Psoas muscle (tissue), 8 donors: Measurements from ENCODE around the gene RETN. TPM values are rescaled to one million over a fixed set of nuclear protein-coding genes. Genes with fewer than 3 reads are reported as not detected.

Source experiments
- ATAC-seq, 4 donors: fragments of 200-7000 bp; cut with Tn5 transposase; one replicate each; pipeline ENCODE4 v1.9.1; 2020; ENCODE audit warnings: moderate library complexity in 3 of 4, mild to moderate bottlenecking in 2 of 4
- DNase-seq, 2 donors: peaks; one replicate each; pipeline ENCODE4 v3.0.0-alpha.2; 2020
- H3K27ac ChIP-seq: fragments of 200-600 bp; one replicate; pipeline ENCODE4 v1.8.0; 2022
- H3K27me3 ChIP-seq, 3 donors: fragments of 200-600 bp in 1 of 3; one replicate each; pipeline versions ENCODE4 v1.6.1 to v1.8.0; 2013 to 2022; ENCODE audit warnings: low read length in 2 of 3, mild to moderate bottlenecking in 2 of 3, moderate library complexity in 1 of 3; ENCODE audit not compliant: insufficient read depth in 3 of 3
- H3K36me3 ChIP-seq, 2 donors: fragments of 200-600 bp in 1 of 2; one replicate each; pipeline versions ENCODE4 v1.6.1 to v1.8.0; 2013 to 2022; ENCODE audit warnings: low read depth in 1 of 2, mild to moderate bottlenecking in 1 of 2, moderate library complexity in 1 of 2; ENCODE audit not compliant: insufficient read depth in 1 of 2
- H3K4me1 ChIP-seq: fragments of 200-600 bp; one replicate; pipeline ENCODE4 v1.8.0; 2022
- H3K4me3 ChIP-seq: fragments of 200-600 bp; one replicate; pipeline ENCODE4 v1.8.0; 2022; ENCODE audit warnings: mild to moderate bottlenecking
- H3K9me3 ChIP-seq: fragments of 200-600 bp; one replicate; pipeline ENCODE4 v1.8.0; 2022
- CTCF ChIP-seq: fragments of 200-600 bp; IDR thresholded peaks from one replicate; pipeline ENCODE4 v1.8.0; 2022; ENCODE audit warnings: antibody characterized with exemption
- WGBS, 3 donors: extraction: QIAGEN DNeasy Blood & Tissue Kit; methylation state at CpG; one replicate each; pipeline versions ENCODE4 v1.1.6 to v1.1.7; 2013; 5-methylcytosine and 5-hydroxymethylcytosine counted together
- intact Hi-C, 2 donors: fragments of 100-400 bp; cut with DNase I; formaldehyde crosslinking; loops; one replicate each; pipeline versions ENCODE4 v1.11.0 to v1.14.2; 2022
- polyA plus RNA-seq, 3 donors: library from polyadenylated mRNA; stranded (reverse); fragments of 200-250 nt; gene quantifications; one replicate each; pipeline ENCODE4 v1.2.3, GENCODE V29; 2013
- total RNA-seq, 4 donors: library from RNA; stranded (reverse); fragmentation: NEBNext Ultra II Directional in 2 of 4; extraction: Animal tissue kit (Norgen Biotek cat#: 25700) in 2 of 4; gene quantifications; one replicate each; pipeline versions ENCODE4 v1.2.1 to v1.2.4, GENCODE V29; 2021 to 2023
- donor health status: healthy with polysubstance abuse.
- donor health status: DM: no; HTN: no; CAD: no; lungs with moderate emphysema.
- donor health status: Bipolar disorder and iron deficiency.
- donor health status: healthy.
- donor health status: DM: yes; HTN: yes; CAD: no.
- donor health status: DM: no; HTN: no; CAD: no.
- donor health status: DM: no; HTN: no; CAD: no.
- donor health status: DM: yes; HTN: yes; CAD: no.

Gene RETN
- total and polyA plus RNA-seq, 7 donors = 0.46 to 4.7 (median 0.57) TPM; not detected in 2

GRCh38 chr19:7655581-7655980 is 13.3 kb upstream of the RETN start:
- ATAC-seq = no peak
- TF ChIP-seq CTCF = no peak
- DNase-seq = no peak
- Histone ChIP-seq H3K9me3 (no peaks in the 10 kb centered on the region), H3K4me3 (no peak overlapping the region), H3K27me3 (no peaks in the 10 kb centered on the region), H3K4me1 (peaks cover 4% of the 10 kb centered on the region), H3K27ac (no peak overlapping the region), H3K36me3 (no peaks in the 10 kb centered on the region)
- intact Hi-C loops = no loop called here
- 68 to 70% (median 70%) methylated on average over 8 of the region's 8 CpGs for WGBS, 3 donors

GRCh38 chr19:7657131-7657751 is 11.6 kb upstream of the RETN start:
- Histone ChIP-seq H3K36me3 (no peaks in the 10 kb centered on the region), H3K27ac (no peak overlapping the region), H3K9me3 (no peaks in the 10 kb centered on the region), H3K4me1 (peaks cover 3% of the 10 kb centered on the region), H3K4me3 (no peak overlapping the region), H3K27me3 (no peaks in the 10 kb centered on the region)
- intact Hi-C loops = no loop called here
- WGBS, 3 donors = 30 to 43% (median 36%) methylated on average over 14 of the region's 14 CpGs
- TF ChIP-seq CTCF = no peak
- ATAC-seq (no peak), DNase-seq (peak in 1 of 2 donors; percentile 19)

DNA sequence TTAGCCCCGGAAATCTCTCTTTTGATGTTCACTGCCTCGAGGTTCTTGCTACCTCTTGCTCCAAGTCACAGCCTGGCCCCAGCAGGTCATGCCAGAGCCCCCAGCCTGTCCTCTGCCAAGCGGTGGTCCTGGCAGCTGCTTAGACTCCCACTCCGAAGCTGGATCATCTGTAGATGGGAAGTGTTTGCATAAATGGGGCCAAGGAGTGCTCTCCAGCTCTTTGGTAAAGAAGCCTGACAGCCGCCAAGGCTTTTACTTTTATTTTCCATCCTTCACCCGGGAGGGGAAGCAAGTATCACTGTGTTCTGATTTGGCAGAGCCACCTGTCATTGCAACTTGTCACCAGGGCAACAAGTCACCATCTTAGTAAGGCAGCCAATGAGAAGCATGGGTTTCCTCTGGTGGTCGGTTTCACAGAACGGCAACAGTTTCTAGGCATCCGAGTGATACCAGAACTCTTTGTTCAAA is 10.6 kb upstream of the RETN start:
- H3K27ac ChIP-seq = no peak overlapping the region
- no peaks in the 10 kb centered on the region for H3K4me1 ChIP-seq
- no peak for DNase-seq
- no peaks in the 10 kb centered on the region for H3K9me3 ChIP-seq
- H3K36me3 ChIP-seq = no peaks in the 10 kb centered on the region
- intact Hi-C loops = no loop called here
- no peaks in the 10 kb centered on the region for H3K27me3 ChIP-seq
- ATAC-seq = no peak
- no peak for TF ChIP-seq CTCF
- 21 to 25% (median 23%) methylated on average over 9 of the region's 9 CpGs for WGBS, 3 donors
- no peak overlapping the region for H3K4me3 ChIP-seq

- intact Hi-C loops = loop anchor here in 1 of 2 donors (5.0 kb wide), 1 partner anchor 435 kb away; no protein-coding TSS in a partner anchor
- no peak for DNase-seq
Observed at GRCh38 chr19:7661744-7662538, 6.9 kb upstream of the RETN start.

More at GRCh38 chr19:7661744-7662538, 6.9 kb upstream of the RETN start:
- H3K36me3 ChIP-seq = no peaks in the 10 kb centered on the region
- no peaks in the 10 kb centered on the region for H3K4me1 ChIP-seq
- no peak overlapping the region for H3K27ac ChIP-seq
- H3K27me3 ChIP-seq = peaks cover 0 to under 1% (median 0%) of the 10 kb centered on the region in 3 donors
- H3K9me3 ChIP-seq = no peaks in the 10 kb centered on the region
- no peak for TF ChIP-seq CTCF
- 73 to 75% (median 74%) methylated on average over 8 of the region's 8 CpGs for WGBS, 3 donors
- H3K4me3 ChIP-seq = no peak overlapping the region
- no peak for ATAC-seq
